Urinary bladder (tissue), 4 donors: ENCODE results near the gene RAP2A. TPM values are rescaled to one million over a fixed set of nuclear protein-coding genes. Genes with fewer than 3 reads are reported as not detected.
A peak's percentile ranks its signal among the peaks of the same experiment; 100 is the strongest.

Experiments
- DNase-seq: peaks from one replicate; pipeline ENCODE4 v3.0.0-alpha.2; 2015; ENCODE audit errors: extremely low spot score
- H3K27ac ChIP-seq: one replicate; pipeline ENCODE4 v1.5.1; 2013; ENCODE audit warnings: low read depth, mild to moderate bottlenecking, moderate library complexity
- H3K36me3 ChIP-seq: one replicate; pipeline ENCODE4 v1.6.1; 2013; ENCODE audit warnings: mild to moderate bottlenecking, moderate library complexity; ENCODE audit not compliant: insufficient read depth
- H3K4me1 ChIP-seq: one replicate; pipeline ENCODE4 v1.6.1; 2013; ENCODE audit warnings: mild to moderate bottlenecking, moderate library complexity; ENCODE audit not compliant: insufficient read depth
- H3K4me3 ChIP-seq: one replicate; pipeline ENCODE4 v1.5.1; 2013; ENCODE audit warnings: low read depth, low read length
- WGBS: extraction: QIAGEN DNeasy Blood & Tissue Kit; methylation state at CpG from one replicate; pipeline ENCODE4 v1.1.7; 2013; 5-methylcytosine and 5-hydroxymethylcytosine counted together
- polyA plus RNA-seq: library from polyadenylated mRNA; stranded (reverse); fragments of 200-250 nt; gene quantifications from one replicate; pipeline ENCODE4 v1.2.3, GENCODE V29; 2013
- total RNA-seq: library from RNA; depleted of rRNA; stranded (reverse); fragments of >200 nt; gene quantifications from one replicate; pipeline ENCODE4 v1.2.3, GENCODE V29; 2014
- donor health status: healthy with polysubstance abuse.
- donor health status: healthy.

RAP2A gene
- total and polyA plus RNA-seq, 2 donors = 11.7 to 74.6 TPM

DNA sequence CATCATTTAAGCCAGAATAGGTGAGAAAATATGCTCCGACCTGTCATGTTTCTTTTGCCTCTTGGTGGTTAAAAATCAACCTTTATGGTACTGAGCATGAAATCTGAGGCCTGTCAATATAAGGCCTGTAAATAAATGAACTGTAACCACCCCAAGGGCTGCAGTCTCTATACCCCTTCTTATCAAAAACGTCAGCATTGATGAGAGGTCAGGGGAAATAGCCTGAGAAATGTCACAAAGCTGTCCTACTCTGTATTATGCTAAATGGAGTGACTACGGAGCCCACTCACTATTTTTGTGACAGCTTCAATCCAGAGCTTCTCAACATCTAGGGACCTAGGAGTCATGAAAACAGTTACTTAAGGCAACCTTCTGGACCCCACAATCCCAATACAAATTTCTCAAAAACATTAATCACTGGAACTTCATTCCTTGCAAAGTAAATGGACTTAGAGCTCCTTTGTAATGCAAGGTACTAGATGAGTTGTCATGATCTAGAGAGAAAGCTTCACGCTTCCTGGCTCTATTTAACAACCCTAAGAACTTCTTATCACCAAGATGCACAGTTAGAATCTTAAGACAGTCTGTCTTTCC is 2.7 kb upstream of the RAP2A start:
- no peak for DNase-seq
- Histone ChIP-seq H3K27ac (no peak overlapping the region), H3K4me3 (no peak overlapping the region), H3K4me1 (no peaks in the 10 kb centered on the region), H3K36me3 (no peaks in the 10 kb centered on the region)
- WGBS = 81% methylated on average over 4 of the region's 4 CpGs

DNA sequence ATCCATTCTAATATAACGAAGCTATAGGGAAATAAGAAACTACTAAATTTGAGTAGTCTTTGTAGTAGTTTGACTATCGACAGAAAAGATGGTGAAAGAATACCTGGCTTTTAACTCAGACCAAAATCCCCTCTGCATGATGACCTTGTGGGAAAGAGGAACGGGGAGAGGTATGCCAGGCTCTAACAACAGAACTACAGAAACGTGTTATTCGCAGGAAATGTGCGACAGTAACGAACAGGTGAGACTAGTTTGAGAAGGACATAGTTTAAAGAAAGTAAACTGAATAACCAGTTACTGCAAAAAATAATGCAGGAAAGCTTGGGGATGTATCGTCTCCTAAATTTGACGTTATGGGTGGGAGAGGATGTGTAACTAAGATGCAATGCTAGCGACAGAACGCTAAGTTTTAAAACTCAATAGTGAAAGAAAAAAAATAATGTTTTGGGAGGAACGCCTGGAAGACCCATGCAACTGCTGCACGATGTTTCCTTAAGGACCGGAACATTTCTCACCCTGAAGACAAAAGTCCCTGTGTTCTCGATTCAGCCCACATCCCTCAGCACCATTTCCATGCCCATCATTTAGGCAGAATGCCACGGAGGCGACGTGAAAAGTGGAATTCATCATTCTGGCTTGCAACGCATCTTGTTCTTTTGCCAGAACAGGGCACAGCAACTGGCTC is 1.6 kb upstream of the RAP2A start:
- Histone ChIP-seq H3K4me1 (no peaks in the 10 kb centered on the region), H3K27ac (peak overlapping the region; percentile 66), H3K36me3 (no peaks in the 10 kb centered on the region), H3K4me3 (peak overlapping the region; percentile 47)
- DNase-seq = no peak
- 11% methylated on average over 19 of the region's 19 CpGs for whole genome bisulfite sequencing

DNA sequence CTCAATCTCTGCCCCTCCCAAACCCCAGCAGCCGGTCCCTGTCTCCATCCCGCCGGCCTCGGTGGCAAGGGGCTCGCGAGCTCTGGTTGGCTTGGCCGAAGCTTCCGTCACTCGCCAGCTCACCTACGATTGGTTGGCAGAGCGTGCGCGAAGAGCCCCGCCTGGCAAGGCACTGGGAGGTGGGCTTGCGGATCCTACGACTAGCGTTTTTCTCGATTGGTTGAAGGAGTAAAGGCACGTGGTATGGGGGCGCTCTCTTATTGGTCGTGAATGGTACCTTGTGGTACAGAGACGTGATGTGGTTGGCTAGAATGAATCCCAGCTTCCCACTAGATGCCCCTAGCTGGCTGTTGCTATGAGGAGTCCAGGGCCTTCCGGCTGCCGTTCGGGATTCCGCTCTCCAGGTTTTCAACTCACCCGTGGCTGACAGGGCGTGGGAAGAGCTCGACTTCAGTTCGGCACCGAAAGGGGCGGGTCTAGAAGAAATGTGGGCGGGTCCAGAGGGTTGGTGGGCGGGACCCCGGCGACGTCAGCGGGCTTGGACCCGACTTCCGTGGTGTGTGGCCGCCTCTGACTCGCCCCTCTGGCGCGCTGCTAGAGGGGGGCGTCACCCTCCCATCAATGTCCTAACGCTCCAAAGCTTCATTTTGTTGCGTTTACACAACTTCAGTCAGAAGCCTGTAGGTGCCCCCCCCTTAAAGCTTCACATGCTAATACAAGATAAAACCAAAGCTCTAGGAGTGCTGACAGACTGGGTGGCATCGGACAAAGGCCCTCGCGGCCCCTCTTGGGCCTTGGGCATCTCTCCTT is 847 bp upstream of the RAP2A start:
- peak overlapping the region; percentile 92 for H3K27ac ChIP-seq
- no peaks in the 10 kb centered on the region for H3K4me1 ChIP-seq
- peak overlapping the region; percentile 99 for H3K4me3 ChIP-seq
- under 1% methylated on average over 50 of the region's 50 CpGs for WGBS
- peak; percentile 100 for DNase-seq
- H3K36me3 ChIP-seq = no peaks in the 10 kb centered on the region

DNA sequence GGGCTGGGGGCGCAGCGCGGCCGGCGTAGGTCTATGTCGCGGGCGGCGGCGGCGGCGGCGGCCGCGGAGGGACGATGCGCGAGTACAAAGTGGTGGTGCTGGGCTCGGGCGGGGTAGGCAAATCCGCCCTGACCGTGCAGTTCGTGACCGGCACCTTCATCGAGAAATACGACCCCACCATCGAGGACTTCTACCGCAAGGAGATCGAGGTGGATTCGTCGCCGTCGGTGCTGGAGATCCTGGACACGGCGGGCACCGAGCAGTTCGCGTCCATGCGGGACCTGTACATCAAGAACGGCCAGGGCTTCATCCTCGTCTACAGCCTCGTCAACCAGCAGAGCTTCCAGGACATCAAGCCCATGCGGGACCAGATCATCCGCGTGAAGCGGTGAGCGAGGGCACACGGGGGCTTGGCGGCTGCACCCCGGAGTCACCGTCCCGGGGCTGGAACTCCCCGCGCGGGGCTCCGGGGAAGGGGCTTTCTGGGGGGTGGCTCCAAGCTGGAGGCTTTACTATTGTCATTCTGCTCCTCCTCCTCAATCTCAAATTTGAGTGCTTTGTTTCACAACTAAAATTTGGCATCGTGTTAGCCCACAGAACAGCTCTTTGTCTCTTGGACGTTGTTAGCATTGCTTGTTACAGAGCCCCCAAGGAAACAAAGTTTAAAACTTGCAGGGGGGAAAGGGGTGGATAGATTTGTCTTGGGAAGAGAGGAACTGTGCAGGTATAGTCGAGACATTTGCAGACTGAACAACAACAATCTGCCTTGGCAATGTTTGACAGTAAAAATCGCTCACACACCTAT is 630 bp downstream of the RAP2A start:
- H3K27ac ChIP-seq = peak overlapping the region; percentile 96
- DNase-seq = no peak
- peak overlapping the region; percentile 99 for H3K4me3 ChIP-seq
- H3K36me3 ChIP-seq = peaks cover 2% of the 10 kb centered on the region
- whole genome bisulfite sequencing = under 1% methylated on average over 60 of the region's 60 CpGs
- H3K4me1 ChIP-seq = no peaks in the 10 kb centered on the region

DNA sequence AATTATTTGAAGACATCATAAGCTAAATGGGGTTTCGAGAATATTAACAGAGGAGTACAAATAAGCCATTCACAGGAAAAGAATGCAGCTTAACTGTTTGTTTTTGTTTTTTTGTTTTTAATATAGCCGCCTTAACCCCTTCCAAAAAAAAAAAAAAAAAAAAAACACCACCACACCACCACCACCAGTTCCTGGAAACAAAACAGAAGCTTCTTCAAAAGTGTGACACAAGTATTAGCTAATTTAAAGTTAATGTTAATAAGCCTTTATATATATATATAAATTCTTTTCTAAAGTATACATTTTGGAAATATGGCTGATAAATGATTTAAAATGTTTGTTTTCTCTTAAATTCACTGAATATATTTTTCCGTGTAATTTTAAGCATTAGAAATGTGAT is 1.4 kb downstream of the RAP2A start:
- WGBS = 26% methylated on average over 3 of the region's 3 CpGs
- H3K4me3 ChIP-seq = peak overlapping the region; percentile 99
- no peaks in the 10 kb centered on the region for H3K4me1 ChIP-seq
- H3K27ac ChIP-seq = no peak overlapping the region
- peaks cover 2% of the 10 kb centered on the region for H3K36me3 ChIP-seq
- no peak for DNase-seq

DNA sequence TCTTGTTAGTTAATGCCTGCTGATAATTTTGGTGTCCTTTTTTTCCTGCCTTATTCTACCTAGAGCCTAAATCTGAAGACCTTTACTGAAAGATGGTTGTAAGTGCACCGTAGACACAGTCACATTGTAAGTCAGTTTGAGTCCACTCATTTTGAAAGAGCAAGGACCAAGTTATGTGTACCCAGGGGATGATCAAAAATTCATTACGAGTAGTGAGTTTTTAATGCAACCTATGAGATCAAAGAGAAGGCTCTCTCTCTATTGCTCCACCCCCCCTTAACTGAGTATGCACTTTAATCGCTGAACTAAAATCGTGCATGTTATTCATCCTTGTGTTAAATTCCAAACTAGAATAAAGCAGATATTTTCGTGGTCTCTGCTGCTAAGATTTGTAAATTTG is 1.8 kb downstream of the RAP2A start:
- DNase-seq = no peak
- 22% methylated on average over 5 of the region's 5 CpGs for WGBS
- H3K4me3 ChIP-seq = peak overlapping the region; percentile 40
- H3K4me1 ChIP-seq = no peaks in the 10 kb centered on the region
- no peak overlapping the region for H3K27ac ChIP-seq
- peaks cover 2% of the 10 kb centered on the region for H3K36me3 ChIP-seq

DNA sequence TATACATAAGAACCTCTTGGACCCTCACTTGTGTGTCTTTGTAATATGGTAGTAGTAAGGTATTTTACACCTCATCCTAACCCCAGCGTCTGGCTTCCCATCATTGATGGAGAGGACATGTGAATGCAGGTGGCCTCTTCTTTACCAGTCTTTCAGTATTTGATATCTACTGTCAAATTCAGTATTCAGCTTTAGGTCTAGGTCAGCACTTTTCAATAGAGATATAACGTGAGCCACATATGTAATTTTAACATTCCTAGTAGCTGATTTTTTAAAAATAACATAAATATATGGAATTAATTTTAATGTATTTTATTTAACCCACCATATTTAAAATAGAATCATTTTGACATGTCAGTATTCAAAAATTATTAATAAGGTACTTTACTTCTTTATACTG is 2.9 kb downstream of the RAP2A start:
- WGBS = 84% methylated on average over 2 of the region's 2 CpGs
- Histone ChIP-seq H3K4me1 (no peaks in the 10 kb centered on the region), H3K4me3 (no peak overlapping the region)

DNA sequence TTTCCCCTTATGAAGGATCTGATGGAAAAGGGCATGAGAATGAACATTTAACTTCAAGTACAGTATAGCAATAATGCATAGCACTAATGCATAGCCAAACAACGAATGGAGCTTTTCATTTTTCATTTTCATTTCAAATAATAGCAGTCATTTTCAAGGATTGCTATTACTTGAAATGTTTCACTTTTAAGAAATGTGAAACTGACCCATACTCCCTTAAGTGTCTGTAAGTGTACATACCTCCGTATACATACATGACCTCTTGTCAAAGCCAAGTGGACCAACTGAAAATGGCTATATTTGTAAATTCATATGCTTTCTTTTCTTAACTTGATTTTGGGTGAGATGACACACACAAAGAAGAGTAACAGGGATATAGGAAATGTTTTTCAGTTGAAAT is 3.8 kb downstream of the RAP2A start:
- 81% methylated on average over 2 of the region's 2 CpGs for WGBS
- H3K4me3 ChIP-seq = no peak overlapping the region

More for the DNA sequence above, 2.9 kb downstream of the RAP2A start:
- Histone ChIP-seq H3K27ac (no peak overlapping the region), H3K36me3 (peaks cover 2% of the 10 kb centered on the region)
- DNase-seq = no peak

DNA sequence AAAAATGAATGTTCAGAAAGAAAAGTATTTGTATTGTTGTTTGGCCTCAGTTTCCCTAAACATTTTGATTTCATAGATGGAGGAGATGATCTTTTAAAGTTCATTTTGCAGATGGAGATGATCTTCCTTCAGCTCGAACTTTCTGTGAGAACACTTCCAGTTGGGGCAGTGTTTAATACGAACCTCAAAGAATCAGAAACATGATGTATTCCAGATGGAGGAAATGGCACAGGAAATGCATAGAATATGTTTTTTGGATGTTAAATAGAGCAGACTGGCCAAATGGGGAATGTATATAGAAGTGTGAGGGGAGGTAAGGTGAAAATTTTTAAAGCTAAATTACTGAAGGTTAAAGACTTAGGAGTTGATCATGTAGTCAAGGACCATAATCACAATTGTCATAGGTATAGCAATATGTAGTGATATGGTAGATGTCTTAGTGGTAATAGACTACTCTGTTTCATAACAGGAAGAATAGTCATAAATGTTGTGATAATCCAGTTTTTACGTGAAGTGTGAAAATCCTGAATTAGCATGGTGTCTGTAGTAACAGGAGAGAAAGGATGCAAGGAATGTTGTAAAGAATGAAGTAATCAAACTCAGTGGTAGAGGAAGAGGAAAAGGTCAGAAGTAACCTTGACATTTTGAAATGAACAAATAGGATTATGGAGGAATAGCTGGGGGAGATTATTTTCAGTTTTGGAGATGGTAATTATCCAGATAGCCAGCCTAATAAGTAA is 5.1 kb downstream of the RAP2A start:
- Histone ChIP-seq H3K4me1 (no peaks in the 10 kb centered on the region), H3K27ac (no peak overlapping the region), H3K4me3 (no peak overlapping the region), H3K36me3 (peaks cover 2% of the 10 kb centered on the region)
- WGBS = 73% methylated on average over 3 of the region's 3 CpGs
- no peak for DNase-seq

More for the DNA sequence above, 3.8 kb downstream of the RAP2A start:
- DNase-seq = no peak
- Histone ChIP-seq H3K36me3 (peaks cover 2% of the 10 kb centered on the region), H3K27ac (no peak overlapping the region), H3K4me1 (no peaks in the 10 kb centered on the region)

DNA sequence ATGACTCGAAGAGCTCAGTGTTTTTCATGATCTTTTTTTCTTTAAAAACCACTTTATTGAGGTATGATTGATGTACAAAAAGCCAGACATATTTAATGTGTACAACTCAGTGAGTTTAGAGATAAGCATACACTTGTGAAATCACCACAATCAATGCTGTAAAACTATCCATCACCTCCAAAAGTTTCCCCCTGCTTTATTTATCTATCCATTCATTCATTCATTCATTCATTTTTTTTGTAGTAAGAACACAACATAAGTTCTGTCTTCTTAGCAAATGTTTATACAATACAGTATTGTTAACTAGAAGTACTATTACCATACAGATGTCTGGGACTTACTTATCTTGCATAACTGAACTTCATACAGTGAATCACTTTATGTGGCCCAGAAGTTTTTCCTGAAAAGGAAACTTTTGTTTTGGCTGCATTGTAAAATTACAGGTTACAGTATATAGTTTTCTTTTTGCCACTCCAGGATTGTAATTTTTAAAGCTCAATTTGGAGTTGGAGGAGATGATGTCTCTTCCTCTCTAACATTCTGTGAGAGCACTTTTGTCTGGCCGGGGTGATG is 6.7 kb downstream of the RAP2A start:
- Histone ChIP-seq H3K27ac (no peak overlapping the region), H3K4me1 (no peaks in the 10 kb centered on the region), H3K36me3 (peaks cover 2% of the 10 kb centered on the region), H3K4me3 (no peak overlapping the region)
- no peak for DNase-seq
- 53% methylated on average over 2 of the region's 2 CpGs for WGBS

DNA sequence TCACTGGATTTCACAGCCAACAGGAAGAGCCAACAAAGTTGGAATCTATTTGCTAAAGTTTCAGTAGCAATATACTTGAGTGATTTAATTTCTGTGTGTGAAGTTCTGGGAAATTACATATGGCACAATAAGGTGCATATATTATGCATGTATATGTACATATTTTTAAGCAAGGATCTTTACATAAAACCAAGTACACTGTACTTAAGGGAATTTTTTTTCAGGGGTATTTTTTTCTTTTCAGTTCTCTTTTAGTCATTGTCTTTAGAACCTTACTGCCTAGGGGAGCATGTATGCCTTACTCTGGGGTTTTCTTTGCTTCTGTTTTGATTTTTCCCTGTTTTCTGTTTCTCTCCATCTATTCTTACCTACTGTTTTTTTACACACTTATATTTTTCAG is 7.4 kb downstream of the RAP2A start:
- Histone ChIP-seq H3K4me3 (no peak overlapping the region), H3K4me1 (no peaks in the 10 kb centered on the region), H3K36me3 (peaks cover 2% of the 10 kb centered on the region), H3K27ac (no peak overlapping the region)
- DNase-seq = no peak

DNA sequence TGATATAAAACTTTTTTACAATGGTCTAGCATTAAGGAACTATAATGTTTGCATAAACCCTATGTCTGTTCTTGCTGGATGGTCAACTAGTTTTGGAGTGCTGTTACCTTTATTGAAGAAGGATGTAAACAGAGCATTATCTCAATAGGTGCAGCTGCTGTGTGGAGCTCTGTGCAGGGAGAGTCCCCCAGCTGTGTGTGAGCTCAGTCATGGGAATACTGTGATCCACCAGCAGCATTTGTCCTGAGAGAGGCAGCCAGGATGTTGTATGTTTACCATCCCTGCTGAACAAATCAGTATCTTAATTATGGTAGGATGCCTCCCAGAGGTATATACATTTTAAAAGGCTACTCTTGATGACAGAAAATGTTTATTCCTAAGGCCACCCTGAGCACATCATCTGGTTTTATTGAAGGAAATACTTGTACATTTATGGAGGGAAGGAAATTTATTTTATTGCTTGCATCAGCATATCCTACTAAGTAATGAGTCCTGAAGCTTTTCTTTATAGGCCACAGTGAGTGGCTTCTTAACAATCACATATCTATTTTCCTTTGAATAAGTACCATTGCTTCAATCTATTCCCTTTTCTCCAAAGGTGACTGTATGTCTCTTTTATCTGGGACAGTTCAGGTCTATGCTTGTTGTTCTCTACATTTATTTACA is 11.7 kb downstream of the RAP2A start:
- no peak overlapping the region for H3K27ac ChIP-seq
- H3K4me1 ChIP-seq = no peaks in the 10 kb centered on the region
- DNase-seq = no peak
- H3K4me3 ChIP-seq = no peak overlapping the region
- no peaks in the 10 kb centered on the region for H3K36me3 ChIP-seq
